HG03025 (cell line): Measurements from ENCODE around the gene SLC39A13.

Experiments used
- ATAC-seq: cut with Tn5 transposase; IDR thresholded peaks from one replicate; pipeline ENCODE4 v1.9.1; 2021; ENCODE audit warnings: mild to moderate bottlenecking, moderate library complexity; ENCODE audit not compliant: unreplicated experiment, low FRiP score

The SLC39A13 gene

DNA sequence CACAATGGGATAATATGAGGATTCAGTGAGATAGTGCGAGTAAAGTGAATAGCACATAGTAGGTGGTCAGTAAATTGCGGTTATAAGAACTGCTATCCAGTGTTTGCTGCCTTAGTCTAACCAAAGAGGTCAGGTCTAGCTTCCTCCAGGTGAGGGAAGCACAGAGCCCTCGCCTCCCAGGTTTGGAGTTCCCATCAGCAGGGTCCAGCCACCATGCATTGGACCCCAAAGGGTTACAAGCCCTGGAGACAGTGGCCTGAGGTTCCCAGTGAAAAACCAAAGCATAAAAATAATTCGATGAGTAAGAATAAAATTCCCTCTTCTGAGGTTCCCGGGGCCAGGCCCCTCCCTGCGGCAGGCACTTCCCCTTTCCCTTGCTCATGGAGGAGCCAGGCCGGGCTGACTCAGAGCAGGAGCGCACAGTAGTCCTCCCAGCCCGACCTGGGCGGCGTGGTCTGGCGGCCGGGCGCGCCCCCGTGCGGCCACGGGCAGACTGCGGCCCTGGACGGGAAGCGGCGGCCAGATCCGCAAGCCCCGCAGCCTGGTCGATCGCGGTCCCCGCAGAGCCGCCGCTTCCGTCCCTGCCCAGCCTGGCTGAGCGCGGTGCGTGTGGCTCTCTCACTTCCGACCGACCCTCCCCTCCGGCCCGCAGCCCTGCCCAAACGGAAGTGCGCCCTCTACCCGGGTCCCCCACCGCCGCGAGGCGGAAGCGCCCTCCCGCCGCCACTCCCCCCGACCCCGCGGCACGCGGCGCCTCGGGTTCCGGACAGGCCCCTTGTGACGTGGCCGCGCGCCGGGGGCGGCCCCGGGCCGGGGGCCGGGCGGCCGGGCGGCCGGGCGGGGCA lies at the start of gene SLC39A13:
SLC39A13 (plus strand) TSS at position 845 of the 845 bp plus-strand sequence. CDS start 1,505 bp downstream, outside the sequence.
- ATAC-seq: peak; percentile 82

GRCh38 chr11:47358731-47359051 lies 49.7 kb upstream of the SLC39A13 start:
- no peak for ATAC-seq

- ATAC-seq: no peak
Measured at GRCh38 chr11:47359162-47359561, 49.2 kb upstream of the SLC39A13 start.

GRCh38 chr11:47359586-47359985 lies 48.8 kb upstream of the SLC39A13 start:
- no peak for ATAC-seq

- no peak for ATAC-seq
Measured at GRCh38 chr11:47360341-47360740, 48.0 kb upstream of the SLC39A13 start.

DNA sequence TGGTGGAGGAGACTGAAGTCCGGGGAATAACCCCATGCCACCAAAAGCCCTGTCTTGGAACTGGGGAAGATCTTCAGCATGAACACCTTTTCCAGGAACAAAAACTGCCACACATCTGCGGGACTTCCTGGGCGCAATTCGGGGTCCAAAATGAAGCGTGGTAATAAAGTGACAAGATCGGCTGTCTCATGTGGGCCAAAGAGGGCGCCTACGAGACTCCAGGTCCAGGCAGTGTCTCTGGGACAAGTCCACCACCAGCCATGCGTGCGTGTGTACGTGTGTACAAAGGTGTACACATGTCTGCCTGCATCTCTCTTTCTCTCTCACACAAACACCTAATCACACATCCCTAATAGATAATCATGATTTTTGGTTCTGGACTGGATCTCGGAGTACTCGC lies 47.0 kb upstream of the SLC39A13 start:
- no peak for ATAC-seq

GRCh38 chr11:47366020-47366490 lies 42.3 kb upstream of the SLC39A13 start:
- ATAC-seq: no peak

- ATAC-seq: no peak
Measured at GRCh38 chr11:47369676-47370075, 38.7 kb upstream of the SLC39A13 start.

DNA sequence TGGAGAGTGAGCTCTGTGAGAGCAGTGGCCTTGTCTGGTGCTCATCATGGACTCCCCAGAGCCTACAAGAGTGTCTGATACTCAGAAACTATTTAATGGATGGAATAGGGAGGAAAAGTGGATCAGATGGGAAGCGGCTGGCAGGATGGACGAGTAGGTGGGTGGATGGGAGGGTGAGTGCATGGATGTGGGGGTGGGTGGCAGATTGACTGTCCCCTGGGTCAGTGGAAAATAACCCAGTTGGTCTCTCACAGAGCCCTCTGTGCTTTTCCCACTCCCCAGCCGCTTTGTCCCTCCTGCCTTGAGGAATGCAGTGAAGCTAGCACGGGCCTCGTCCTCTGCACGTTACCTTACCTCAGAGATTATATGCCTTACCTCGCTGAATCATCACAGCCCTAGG lies 36.0 kb upstream of the SLC39A13 start:
- no peak for ATAC-seq

DNA sequence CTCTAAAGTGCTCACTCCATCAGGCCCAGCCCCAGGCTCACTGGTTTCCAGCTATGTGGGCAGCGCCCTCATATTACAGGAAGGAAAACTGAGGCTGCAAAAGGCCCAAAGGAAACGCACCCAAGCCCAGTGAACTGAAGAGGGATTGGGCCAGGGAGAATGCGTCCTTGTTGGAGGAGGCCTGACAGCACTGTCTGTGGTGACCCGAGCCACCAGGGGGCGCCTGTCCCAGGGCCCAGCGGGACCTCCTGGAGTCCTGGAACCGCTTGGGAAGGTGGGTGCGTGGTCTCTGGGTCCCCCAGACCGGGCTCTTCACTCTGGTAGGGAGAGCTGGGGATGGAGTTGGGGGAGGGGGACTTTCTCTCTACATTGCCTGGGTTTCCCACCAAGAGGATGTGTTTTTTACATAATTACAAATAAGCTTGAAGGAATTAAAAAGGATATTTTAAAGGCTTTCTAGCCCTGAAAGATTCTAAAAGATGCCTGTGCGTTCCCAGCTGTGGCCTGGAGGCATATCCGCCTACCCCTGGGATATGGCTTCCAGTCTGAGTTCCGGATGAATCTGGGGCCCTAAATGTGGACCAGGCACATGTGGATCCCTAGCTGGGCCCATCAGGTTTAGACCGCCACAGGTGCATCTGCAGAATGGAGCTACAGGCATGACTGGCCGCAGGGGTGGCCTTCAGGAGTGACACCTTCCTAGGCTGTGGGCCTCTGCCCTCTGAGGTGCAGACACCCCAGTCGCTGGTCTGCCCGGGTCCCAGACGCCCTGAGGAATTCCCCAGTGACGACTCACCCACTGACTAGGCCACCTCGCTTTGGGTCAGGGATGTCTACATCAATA lies 34.3 kb upstream of the SLC39A13 start:
- ATAC-seq: no peak

DNA sequence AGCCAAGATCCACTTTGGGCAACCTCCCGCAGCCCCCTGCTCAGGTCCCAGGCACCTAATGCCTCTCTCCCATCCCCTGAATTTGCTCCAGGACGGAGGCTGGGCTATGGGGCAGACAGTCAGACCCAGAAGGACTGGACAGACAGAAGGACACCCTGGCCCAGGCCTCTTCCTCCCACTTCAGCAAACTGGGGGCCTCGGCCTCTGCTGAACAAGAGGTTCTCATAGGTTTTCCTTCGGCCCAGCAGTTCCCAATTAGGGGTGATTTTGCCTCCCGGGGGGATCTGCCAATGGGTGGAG lies 33.7 kb upstream of the SLC39A13 start:
- ATAC-seq: no peak

- no peak for ATAC-seq
Measured at GRCh38 chr11:47375020-47375419, 33.4 kb upstream of the SLC39A13 start.

GRCh38 chr11:47375546-47376085 lies 32.8 kb upstream of the SLC39A13 start:
- ATAC-seq: no peak

DNA sequence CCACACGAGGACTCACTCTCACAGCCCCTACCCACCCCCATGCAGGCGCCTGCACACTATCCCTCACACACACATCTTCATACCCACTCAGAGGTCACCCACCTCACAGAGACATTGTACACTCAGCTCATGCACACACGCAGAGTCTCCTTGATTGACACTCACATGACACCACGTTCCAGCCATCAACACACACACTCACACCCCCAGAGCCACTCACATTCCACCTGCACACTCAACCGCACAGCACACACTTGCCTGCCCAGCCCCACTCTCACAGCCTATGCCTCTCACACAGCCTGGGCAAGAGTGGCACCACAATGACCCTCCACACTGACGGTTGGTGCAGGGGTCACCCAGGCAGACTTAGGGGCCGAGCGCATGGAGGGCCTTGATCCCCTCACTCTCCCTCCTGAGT lies 32.3 kb upstream of the SLC39A13 start:
- ATAC-seq: no peak

DNA sequence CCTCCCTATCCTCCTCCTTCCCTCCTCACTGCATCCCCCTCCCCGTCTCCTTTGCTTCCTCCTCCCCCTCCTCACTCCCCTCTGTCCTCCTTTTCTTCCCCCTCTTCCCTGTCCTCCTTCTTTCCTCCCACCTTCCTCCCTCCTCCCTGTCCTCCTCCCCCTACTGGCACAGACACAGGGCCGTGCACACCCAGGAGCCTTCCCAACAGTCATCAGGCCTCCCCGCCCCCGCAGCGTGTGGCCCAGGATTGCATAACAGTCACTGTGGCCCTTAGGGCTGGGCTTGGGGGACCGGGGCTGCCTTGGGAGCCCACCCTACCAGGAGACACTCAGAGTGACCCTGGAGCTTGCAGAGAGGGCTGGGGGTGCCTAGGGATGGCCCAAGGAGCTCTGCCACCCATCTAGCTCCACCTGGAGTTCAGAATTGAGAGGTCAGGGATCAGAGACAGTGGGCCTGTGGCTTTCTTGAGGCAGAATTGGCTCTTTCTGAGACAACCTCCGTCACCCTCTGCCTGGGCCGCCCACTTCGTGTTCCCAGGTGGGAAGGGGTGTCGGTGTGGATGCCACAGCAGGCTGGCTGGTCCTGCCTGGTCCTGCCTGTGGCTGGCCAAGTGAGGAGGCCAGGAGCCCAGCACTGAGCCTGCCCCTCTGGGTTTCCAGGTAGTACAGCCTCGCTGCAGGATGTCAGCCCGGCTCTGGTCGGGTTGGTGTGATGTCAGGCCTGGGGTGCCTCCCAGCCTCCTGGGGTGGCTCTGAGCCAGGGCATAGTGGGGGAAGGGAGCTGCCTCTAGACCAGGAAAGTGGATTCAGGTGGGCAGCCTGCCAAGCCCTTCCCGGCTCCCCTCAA lies 31.6 kb upstream of the SLC39A13 start:
- ATAC-seq: no peak

DNA sequence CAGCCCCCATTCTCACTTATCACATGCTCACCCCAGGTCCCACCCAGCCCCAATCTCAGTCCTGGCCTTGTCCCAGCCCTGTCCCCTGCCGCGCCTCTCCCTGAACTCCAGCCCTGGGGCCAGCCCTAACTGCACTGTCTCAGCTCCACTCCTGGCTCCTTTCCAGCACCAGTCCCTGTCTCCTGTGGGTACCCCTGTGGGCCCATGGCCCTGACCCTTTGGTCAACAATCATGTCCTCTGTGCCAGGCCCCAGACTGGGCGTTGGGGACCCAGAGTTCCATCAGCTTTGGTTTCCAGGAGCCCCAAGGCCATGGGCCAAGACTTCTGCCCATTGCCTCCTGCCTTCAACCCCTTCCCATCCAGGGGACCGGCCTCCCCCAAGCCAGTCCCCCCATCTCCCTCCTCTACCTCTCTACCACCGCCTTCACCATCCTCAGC lies 30.8 kb upstream of the SLC39A13 start:
- no peak for ATAC-seq

DNA sequence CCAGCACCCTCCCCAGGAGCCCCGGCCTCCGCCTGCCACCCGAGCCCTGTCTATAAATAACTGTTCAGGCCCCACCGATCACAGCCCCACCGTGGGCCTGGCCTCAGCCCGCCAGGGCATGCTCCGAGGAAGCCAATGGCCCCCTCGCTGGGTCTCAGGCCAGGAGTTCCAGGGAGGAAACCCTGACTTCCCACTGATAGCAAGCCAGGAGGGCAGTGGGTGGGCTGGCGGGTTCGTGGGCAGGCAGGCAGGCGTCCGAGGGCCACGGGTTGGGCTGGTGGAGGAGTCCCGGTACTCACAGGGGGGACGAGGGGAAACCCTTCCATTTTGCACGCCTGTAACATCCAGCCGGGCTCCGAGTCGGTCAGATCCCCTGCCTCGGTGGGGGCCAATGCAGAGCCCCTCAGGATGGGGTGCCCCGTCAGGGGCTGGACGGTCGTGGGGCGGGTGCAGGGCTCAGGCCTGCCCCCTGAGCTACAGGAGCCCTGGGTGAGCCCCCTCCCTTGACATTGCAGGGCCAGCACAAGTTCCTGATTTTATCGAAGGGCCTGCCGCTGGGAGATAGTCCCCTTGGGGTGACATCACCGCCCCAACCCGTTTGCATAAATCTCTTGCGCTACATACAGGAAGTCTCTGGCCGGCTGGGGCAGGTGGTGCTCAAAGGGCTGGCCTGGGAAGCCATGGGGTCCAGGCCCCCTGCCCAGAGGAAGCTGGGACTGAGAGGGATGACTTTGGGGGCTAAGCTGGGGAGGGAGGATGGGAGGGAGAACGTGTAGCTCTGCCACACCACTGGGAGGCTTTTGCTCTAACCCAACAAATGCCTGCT lies 30.2 kb upstream of the SLC39A13 start, which contains the start of gene SPI1:
SPI1 (minus strand) TSS at position 538 of the 826 bp plus-strand sequence; CDS start at position 344, 194 bp downstream.
- ATAC-seq: peak; percentile 67

GRCh38 chr11:47378836-47379170 lies 29.6 kb upstream of the SLC39A13 start:
- ATAC-seq: no peak

- no peak for ATAC-seq
Measured at GRCh38 chr11:47379317-47379716, 29.1 kb upstream of the SLC39A13 start.

- ATAC-seq: no peak
Measured at GRCh38 chr11:47380078-47380477, 28.3 kb upstream of the SLC39A13 start.
